RWPE2 (cell line): ENCODE measurements around the gene NXF1.

Experiments
- ATAC-seq: fragments of 200-7000 bp; cut with Tn5 transposase; 3 replicates; pipeline ENCODE4 v1.9.1; 2021; ENCODE audit warnings: low read depth
- DNase-seq: peaks from one replicate; pipeline ENCODE4 v3.0.0-alpha.2; 2020; ENCODE audit warnings: low spot score
- H3K27ac ChIP-seq: fragments of 450-650 bp; 2 replicates; pipeline ENCODE4 v1.5.1; 2017; ENCODE audit warnings: mild to moderate bottlenecking; ENCODE audit not compliant: poor library complexity, severe bottlenecking
- H3K27me3 ChIP-seq: fragments of 250-450 bp; sonication (Bioruptor Pico); 2 replicates; pipeline ENCODE4 v1.5.1; 2021; ENCODE audit warnings: mild to moderate bottlenecking, moderate library complexity; ENCODE audit not compliant: insufficient read depth, poor library complexity, severe bottlenecking
- H3K36me3 ChIP-seq: fragments of 250-450 bp; sonication (Bioruptor Pico); 2 replicates; pipeline ENCODE4 v1.5.1; 2020; ENCODE audit warnings: low read depth, mild to moderate bottlenecking, moderate library complexity
- H3K4me1 ChIP-seq: fragments of 250-450 bp; sonication (Bioruptor Pico); 2 replicates; pipeline ENCODE4 v1.5.1; 2021; ENCODE audit warnings: mild to moderate bottlenecking, moderate library complexity; ENCODE audit not compliant: insufficient read depth, poor library complexity, severe bottlenecking
- H3K4me3 ChIP-seq: fragments of 250-450 bp; sonication (Bioruptor Pico); 2 replicates; pipeline ENCODE4 v1.5.1; 2021; ENCODE audit warnings: mild to moderate bottlenecking, moderate library complexity; ENCODE audit not compliant: severe bottlenecking
- H3K9me3 ChIP-seq: fragments of 250-450 bp; sonication (Bioruptor Pico); 2 replicates; pipeline ENCODE4 v1.5.1; 2021; ENCODE audit warnings: mild to moderate bottlenecking, moderate library complexity; ENCODE audit not compliant: severe bottlenecking
- TF ChIP-seq, protein P1 (sequence below): fragments of 450-650 bp; IDR thresholded peaks from one replicate; pipeline ENCODE4 v1.5.1; 2017; ENCODE audit warnings: mild to moderate bottlenecking, moderate library complexity; ENCODE audit not compliant: poor library complexity, severe bottlenecking

NXF1 gene

DNA sequence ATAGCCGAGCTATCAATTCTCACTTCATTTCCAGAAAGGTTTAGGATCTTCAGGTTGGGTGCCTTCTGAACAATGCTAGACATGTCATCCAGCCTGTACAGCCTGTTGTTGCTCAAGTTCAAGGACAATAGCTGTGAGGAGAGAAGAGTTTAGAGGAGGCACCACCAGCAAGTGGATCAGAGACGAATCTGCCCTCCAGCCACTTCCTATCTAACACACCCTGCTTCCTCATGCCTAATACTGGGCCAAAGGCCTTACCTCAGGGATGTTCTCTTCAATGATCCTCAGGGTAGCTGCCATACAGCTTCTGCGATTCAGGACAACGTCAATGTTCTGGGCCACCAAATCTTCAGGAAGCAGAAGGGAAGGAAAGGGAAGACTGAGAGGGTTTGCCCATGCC is 4.2 kb downstream of the NXF1 start:
- H3K4me3 ChIP-seq, result no peak overlapping the region
- ATAC-seq (no peak), DNase-seq (no peak)
- H3K27ac ChIP-seq, result no peak overlapping the region
- peaks cover 69% of the 10 kb centered on the region for H3K36me3 ChIP-seq
- H3K27me3 ChIP-seq, result no peaks in the 10 kb centered on the region
- peaks cover 4% of the 10 kb centered on the region for H3K4me1 ChIP-seq
- no peaks in the 10 kb centered on the region for H3K9me3 ChIP-seq
- TF ChIP-seq, protein P1, sequence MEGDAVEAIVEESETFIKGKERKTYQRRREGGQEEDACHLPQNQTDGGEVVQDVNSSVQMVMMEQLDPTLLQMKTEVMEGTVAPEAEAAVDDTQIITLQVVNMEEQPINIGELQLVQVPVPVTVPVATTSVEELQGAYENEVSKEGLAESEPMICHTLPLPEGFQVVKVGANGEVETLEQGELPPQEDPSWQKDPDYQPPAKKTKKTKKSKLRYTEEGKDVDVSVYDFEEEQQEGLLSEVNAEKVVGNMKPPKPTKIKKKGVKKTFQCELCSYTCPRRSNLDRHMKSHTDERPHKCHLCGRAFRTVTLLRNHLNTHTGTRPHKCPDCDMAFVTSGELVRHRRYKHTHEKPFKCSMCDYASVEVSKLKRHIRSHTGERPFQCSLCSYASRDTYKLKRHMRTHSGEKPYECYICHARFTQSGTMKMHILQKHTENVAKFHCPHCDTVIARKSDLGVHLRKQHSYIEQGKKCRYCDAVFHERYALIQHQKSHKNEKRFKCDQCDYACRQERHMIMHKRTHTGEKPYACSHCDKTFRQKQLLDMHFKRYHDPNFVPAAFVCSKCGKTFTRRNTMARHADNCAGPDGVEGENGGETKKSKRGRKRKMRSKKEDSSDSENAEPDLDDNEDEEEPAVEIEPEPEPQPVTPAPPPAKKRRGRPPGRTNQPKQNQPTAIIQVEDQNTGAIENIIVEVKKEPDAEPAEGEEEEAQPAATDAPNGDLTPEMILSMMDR, result no peak

DNA sequence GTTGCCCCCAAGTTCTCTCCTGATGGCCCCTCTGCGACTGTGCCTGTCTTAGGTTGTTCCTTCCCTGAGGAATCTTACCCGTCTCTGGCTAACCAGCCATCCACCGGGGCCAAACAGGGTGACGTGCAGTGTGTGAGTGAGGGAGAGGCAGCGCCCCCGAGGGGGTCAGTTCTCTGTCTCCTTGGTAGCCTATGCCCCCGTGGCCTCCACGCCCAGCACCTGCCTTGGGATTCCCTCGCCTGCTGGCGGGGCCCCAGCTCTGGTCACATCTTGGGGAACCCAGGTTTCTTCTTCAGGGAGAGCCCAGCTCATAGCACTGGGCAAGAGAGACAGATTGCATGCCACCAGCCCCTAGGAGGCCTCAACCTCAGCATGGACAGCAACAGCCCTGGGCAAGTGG is 5.8 kb downstream of the NXF1 start:
- TF ChIP-seq, protein P1, result no peak
- H3K4me1 ChIP-seq, result peaks cover 4% of the 10 kb centered on the region
- H3K36me3 ChIP-seq, result peaks cover 85% of the 10 kb centered on the region
- H3K9me3 ChIP-seq, result no peaks in the 10 kb centered on the region
- DNase-seq (no peak), ATAC-seq (no peak)
- H3K27me3 ChIP-seq, result no peaks in the 10 kb centered on the region
- H3K27ac ChIP-seq, result no peak overlapping the region
- no peak overlapping the region for H3K4me3 ChIP-seq

DNA sequence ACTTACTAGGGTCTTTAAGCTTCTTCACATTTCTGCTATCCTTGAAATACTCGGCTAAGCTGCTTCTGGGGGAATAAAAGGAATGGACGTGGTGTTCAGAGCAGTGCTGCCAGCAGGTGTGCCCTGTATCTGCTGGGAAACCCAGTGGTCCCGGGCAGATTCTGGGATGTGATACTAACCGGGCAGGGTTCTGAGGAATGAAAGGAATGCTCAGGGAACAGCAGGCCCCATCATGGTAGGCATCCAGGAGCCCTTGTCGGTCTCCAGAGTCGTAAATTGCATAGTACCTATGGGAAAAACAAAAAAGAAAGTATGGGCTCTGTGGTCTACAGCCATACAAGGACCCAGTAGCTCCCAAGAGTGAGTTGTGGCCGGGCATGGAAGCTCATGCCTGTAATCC is 9.0 kb downstream of the NXF1 start:
- no peak overlapping the region for H3K27ac ChIP-seq
- TF ChIP-seq, protein P1, result no peak
- H3K36me3 ChIP-seq, result peaks cover 84% of the 10 kb centered on the region
- peaks cover 3% of the 10 kb centered on the region for H3K4me1 ChIP-seq
- H3K27me3 ChIP-seq, result no peaks in the 10 kb centered on the region
- ATAC-seq (no peak), DNase-seq (no peak)
- H3K9me3 ChIP-seq, result no peaks in the 10 kb centered on the region
- no peak overlapping the region for H3K4me3 ChIP-seq

DNA sequence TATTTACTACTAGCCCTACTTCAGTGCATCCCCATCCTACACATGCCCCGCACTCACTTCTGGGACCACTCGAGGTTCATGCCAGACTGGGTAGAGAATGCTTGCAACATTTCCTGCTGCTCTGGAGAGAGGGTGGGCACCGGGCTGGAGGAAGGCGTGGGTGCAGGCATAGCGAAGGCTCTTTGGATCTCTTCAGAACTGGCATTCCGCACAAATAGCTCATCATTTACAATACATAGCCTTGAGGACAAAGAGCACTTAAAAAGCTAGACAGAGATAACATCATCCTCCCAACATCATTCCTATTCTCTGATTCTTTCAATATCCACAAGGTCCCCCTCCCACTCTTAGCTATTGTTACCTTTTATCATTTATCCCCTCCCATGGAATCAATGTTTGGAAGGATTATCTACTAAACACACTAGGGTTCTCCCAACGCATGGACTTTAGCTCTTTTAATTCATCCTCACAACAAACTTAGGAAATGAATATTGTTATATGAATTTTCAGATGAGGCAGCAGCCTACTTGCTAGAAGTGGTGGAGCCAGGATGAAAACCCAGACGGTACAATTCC is 11.0 kb downstream of the NXF1 start:
- no peak for ATAC-seq

DNA sequence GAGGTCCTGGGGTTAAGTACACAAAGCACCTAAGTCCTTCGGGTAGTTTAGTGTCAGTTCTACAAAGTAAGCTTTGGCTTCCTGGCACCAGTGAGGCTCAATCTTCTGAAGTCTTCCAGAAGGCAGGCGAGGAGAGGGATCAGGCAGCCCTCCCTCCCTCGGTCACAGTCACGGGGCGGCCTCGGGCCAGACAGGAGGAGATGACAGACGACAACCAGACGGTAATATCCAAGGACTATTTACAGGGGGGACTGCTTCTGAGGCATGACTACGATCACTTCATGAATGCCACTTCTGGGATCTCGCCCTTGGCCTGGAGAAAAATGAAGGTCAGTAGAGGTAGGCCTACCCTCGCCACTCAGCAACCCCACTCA is 13.1 kb downstream of the NXF1 start:
- peaks cover 69% of the 10 kb centered on the region for H3K36me3 ChIP-seq
- DNase-seq, result no peak
- H3K4me3 ChIP-seq, result peak overlapping the region; percentile 97
- H3K9me3 ChIP-seq, result no peaks in the 10 kb centered on the region
- no peak for ATAC-seq
- peak overlapping the region; percentile 90 for H3K27ac ChIP-seq
- TF ChIP-seq, protein P1, result no peak
- H3K4me1 ChIP-seq, result peaks cover 9% of the 10 kb centered on the region
- no peaks in the 10 kb centered on the region for H3K27me3 ChIP-seq

More for the DNA sequence above, 11.0 kb downstream of the NXF1 start:
- TF ChIP-seq, protein P1, result no peak
- Histone ChIP-seq H3K27me3 (no peaks in the 10 kb centered on the region), H3K36me3 (peaks cover 76% of the 10 kb centered on the region), H3K9me3 (no peaks in the 10 kb centered on the region), H3K4me3 (no peak overlapping the region), H3K4me1 (peaks cover 3% of the 10 kb centered on the region), H3K27ac (no peak overlapping the region)
- no peak for DNase-seq
